ENCODE results near the gene UGT2A2. TPM values are rescaled to one million over a fixed set of nuclear protein-coding genes. Genes with fewer than 3 reads are reported as not detected.

Gene UGT2A2
- total and polyA plus RNA-seq, 7 donors: not detected

GRCh38 chr4:69656653-69657158 lies 17.3 kb upstream of the UGT2A2 start:
- Histone ChIP-seq H3K4me1 (no peaks in the 10 kb centered on the region), H3K27ac (no peak overlapping the region), H3K9me3 (peaks cover 0 to 3% (median 0%) of the 10 kb centered on the region in 4 donors), H3K4me3 (no peak overlapping the region), H3K27me3 (no peaks in the 10 kb centered on the region), H3K36me3 (no peaks in the 10 kb centered on the region)
- 81 to 82% methylated on average over 6 of the region's 6 CpGs for WGBS, 2 donors
- no peak for DNase-seq
- TF ChIP-seq POLR2A (IDR thresholded peaks at IDR 0.05): no peak
- no peak for TF ChIP-seq POLR2AphosphoS5 (IDR thresholded peaks at IDR 0.05)
- no peak for TF ChIP-seq CTCF (IDR thresholded peaks at IDR 0.05)
- no peak for TF ChIP-seq EP300 (IDR thresholded peaks at IDR 0.05)
- intact Hi-C loops (cut with DNase I): no loop called here

GRCh38 chr4:69653147-69653546 lies 13.7 kb upstream of the UGT2A2 start, which contains the start of gene UGT2A1:
Gene UGT2A1 (minus strand): TSS chr4:69653247. CDS start chr4:69647644, 5,603 bp downstream.
- Histone ChIP-seq H3K27ac (no peak within 1 kb of the TSS), H3K4me3 (no peak within 1 kb of the TSS), H3K27me3 (no peaks in the 10 kb centered on the region), H3K4me1 (no peaks in the 10 kb centered on the region), H3K36me3 (no peaks in the 10 kb centered on the region), H3K9me3 (peaks cover 0 to 3% (median 0%) of the 10 kb centered on the region in 4 donors)
- TF ChIP-seq POLR2A (IDR thresholded peaks at IDR 0.05): no peak
- no peak for TF ChIP-seq EP300 (IDR thresholded peaks at IDR 0.05)
- TF ChIP-seq POLR2AphosphoS5 (IDR thresholded peaks at IDR 0.05): no peak
- 86 to 92% methylated on average over 1 of the region's 1 CpG for WGBS, 2 donors
- no peak for DNase-seq
- intact Hi-C loops (cut with DNase I): no loop called here

- no peak overlapping the region for H3K4me3 ChIP-seq
- 55 to 86% methylated on average over 3 of the region's 3 CpGs for WGBS, 2 donors
- TF ChIP-seq POLR2AphosphoS5 (IDR thresholded peaks at IDR 0.05) (no peak), CTCF (IDR thresholded peaks at IDR 0.05) (no peak)
- no peaks in the 10 kb centered on the region for H3K4me1 ChIP-seq
- DNase-seq: no peak
- H3K36me3 ChIP-seq: no peaks in the 10 kb centered on the region
- H3K27ac ChIP-seq: no peak overlapping the region
- H3K27me3 ChIP-seq: no peaks in the 10 kb centered on the region
- no peaks in the 10 kb centered on the region for H3K9me3 ChIP-seq
- intact Hi-C loops (cut with DNase I): no loop called here
Measured at GRCh38 chr4:69650872-69651271, 11.4 kb upstream of the UGT2A2 start.

GRCh38 chr4:69649629-69650028 lies 10.2 kb upstream of the UGT2A2 start:
- no peak overlapping the region for H3K27ac ChIP-seq
- H3K4me1 ChIP-seq: no peaks in the 10 kb centered on the region
- no peaks in the 10 kb centered on the region for H3K9me3 ChIP-seq
- H3K36me3 ChIP-seq: no peaks in the 10 kb centered on the region
- TF ChIP-seq POLR2A (IDR thresholded peaks at IDR 0.05) (no peak), EP300 (IDR thresholded peaks at IDR 0.05) (no peak), POLR2AphosphoS5 (IDR thresholded peaks at IDR 0.05) (no peak), CTCF (IDR thresholded peaks at IDR 0.05) (no peak)
- DNase-seq: no peak
- WGBS, 2 donors: 62 to 72% methylated on average over 2 of the region's 2 CpGs
- H3K27me3 ChIP-seq: no peaks in the 10 kb centered on the region
- H3K4me3 ChIP-seq: no peak overlapping the region
- intact Hi-C loops (cut with DNase I): no loop called here

GRCh38 chr4:69649207-69649606 lies 9.8 kb upstream of the UGT2A2 start:
- H3K27me3 ChIP-seq: no peaks in the 10 kb centered on the region
- H3K9me3 ChIP-seq: no peaks in the 10 kb centered on the region
- H3K4me3 ChIP-seq: no peak overlapping the region
- no peak for TF ChIP-seq POLR2A (IDR thresholded peaks at IDR 0.05)
- no peak for TF ChIP-seq POLR2AphosphoS5 (IDR thresholded peaks at IDR 0.05)
- TF ChIP-seq EP300 (IDR thresholded peaks at IDR 0.05): no peak
- no peak for TF ChIP-seq CTCF (IDR thresholded peaks at IDR 0.05)
- 59 to 62% methylated on average over 1 of the region's 1 CpG for WGBS, 2 donors
- DNase-seq: no peak
- intact Hi-C loops (cut with DNase I): no loop called here
- H3K36me3 ChIP-seq: no peaks in the 10 kb centered on the region
- H3K27ac ChIP-seq: no peak overlapping the region
- H3K4me1 ChIP-seq: no peaks in the 10 kb centered on the region
